Esophagus squamous epithelium (tissue), 4 donors: ENCODE data around the gene CMTM1.

ENCODE experiments used
- POLR2A ChIP-seq, 4 donors: fragments of 450-650 bp; IDR thresholded peaks; one replicate each; pipeline ENCODE4 v1.6.1; 2017; ENCODE audit warnings: antibody characterized with exemption in 4 of 4, mild to moderate bottlenecking in 4 of 4, moderate library complexity in 3 of 4
- TF ChIP-seq, protein P1 (sequence below), 6 experiments: fragments of 450-650 bp in 4 of 6; fragments of 200-600 bp in 2 of 6; sonication (generic) in 2 of 6; IDR thresholded peaks; one replicate each; pipeline ENCODE4 v1.5.1; 2016 to 2019; ENCODE audit warnings: antibody characterized with exemption in 6 of 6, mild to moderate bottlenecking in 4 of 6, moderate library complexity in 4 of 6

DNA sequence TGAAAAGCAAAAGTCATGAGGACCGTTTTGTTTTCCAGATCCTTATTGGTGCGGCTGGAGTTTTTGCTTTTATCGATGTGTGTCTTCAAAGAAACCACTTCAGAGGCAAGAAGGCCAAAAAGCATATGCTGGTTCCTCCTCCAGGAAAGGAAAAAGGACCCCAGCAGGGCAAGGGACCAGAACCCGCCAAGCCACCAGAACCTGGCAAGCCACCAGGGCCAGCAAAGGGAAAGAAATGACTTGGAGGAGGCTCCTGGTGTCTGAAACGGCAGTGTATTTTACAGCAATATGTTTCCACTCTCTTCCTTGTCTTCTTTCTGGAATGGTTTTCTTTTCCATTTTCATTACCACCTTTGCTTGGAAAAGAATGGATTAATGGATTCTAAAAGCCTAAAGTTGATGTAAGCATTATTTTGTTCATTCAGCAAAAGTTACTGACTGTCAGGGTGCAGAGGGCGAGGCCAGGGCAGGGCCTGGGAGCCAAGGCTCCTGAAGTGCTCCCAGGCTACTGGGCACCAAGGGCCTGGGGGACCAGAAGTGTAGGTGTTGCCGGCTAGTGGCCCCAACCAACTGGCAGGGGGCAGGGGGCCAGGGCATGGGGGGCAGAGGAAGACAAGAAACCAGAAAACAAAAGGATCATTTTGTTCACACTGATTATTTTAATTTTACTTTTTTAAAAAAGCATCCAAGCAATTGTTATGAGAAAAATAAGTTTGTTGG, 21.8 kb downstream of the CMTM1 start:
- TF ChIP-seq, protein P1, sequence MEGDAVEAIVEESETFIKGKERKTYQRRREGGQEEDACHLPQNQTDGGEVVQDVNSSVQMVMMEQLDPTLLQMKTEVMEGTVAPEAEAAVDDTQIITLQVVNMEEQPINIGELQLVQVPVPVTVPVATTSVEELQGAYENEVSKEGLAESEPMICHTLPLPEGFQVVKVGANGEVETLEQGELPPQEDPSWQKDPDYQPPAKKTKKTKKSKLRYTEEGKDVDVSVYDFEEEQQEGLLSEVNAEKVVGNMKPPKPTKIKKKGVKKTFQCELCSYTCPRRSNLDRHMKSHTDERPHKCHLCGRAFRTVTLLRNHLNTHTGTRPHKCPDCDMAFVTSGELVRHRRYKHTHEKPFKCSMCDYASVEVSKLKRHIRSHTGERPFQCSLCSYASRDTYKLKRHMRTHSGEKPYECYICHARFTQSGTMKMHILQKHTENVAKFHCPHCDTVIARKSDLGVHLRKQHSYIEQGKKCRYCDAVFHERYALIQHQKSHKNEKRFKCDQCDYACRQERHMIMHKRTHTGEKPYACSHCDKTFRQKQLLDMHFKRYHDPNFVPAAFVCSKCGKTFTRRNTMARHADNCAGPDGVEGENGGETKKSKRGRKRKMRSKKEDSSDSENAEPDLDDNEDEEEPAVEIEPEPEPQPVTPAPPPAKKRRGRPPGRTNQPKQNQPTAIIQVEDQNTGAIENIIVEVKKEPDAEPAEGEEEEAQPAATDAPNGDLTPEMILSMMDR (IDR thresholded peaks at IDR 0.05) = no peak
- TF ChIP-seq POLR2A (IDR thresholded peaks at IDR 0.05) = no peak
